K562 (cell line): ENCODE results near the gene POMC. TPM values are rescaled to one million over a fixed set of nuclear protein-coding genes. Genes with fewer than 3 reads are reported as not detected.

Source experiments
- ATAC-seq: fragments of 200-7000 bp; cut with Tn5 transposase; 3 replicates; pipeline ENCODE4 v1.9.1; 2020; ENCODE audit warnings: moderate library complexity
- BruUV-seq: library from RNA; stranded (reverse); fragments of 400-500 nt; replicated peaks from 2 replicates; lab custom pipeline; 2021; lab: Mats Ljungman, UMichigan
- CTCF ChIA-PET: fragments of 300-600 bp; formaldehyde crosslinking; extraction: SDS; loops from one replicate; lab custom pipeline; 2021; ENCODE audit warnings: low intra/inter-chr PET ratio; lab: Yijun Ruan, JAX
- POLR2A ChIA-PET: fragments of 300-600, 350-650 bp; sonication (Branson Sonifier 250); formaldehyde crosslinking; extraction: SDS; loops from one replicate; lab custom pipeline; 2021; ENCODE audit warnings: antibody characterized with exemption, inconsistent platforms; lab: Yijun Ruan, JAX
- DNase-seq, 4 experiments: peaks; one replicate each; pipeline versions ENCODE4 v3.0.0 to v3.0.0-alpha.2; 2011 to 2018; ENCODE audit warnings: low spot score in 3 of 4, mixed read lengths in 3 of 4; ENCODE audit errors: extremely low read depth in 1 of 4
- FAIRE-seq: peaks from 2 replicates; lab custom pipeline; 2011; peaks lifted over from hg19 to GRCh38; lab: Jason Lieb, UNC
- H2AFZ ChIP-seq: 2 replicates; pipeline ENCODE4 v1.6.0; 2011; ENCODE audit warnings: low read depth, low read length, control low read depth, inconsistent platforms
- H3K27ac ChIP-seq: fragments of 200-600 bp; 3 replicates; pipeline ENCODE4 v1.8.0; 2011; ENCODE audit warnings: low read depth, mild to moderate bottlenecking, control low read depth, inconsistent platforms, low read length, moderate library complexity, mixed read lengths; ENCODE audit errors: extremely low read depth
- H3K27me3 ChIP-seq, 2 experiments: fragments of 300-600 bp in 1 of 2; 2 replicates in 1 of 2; 3 replicates in 1 of 2; pipeline versions ENCODE4 v1.6.0 to v1.8.0; 2011; ENCODE audit warnings: inconsistent platforms in 2 of 2, low read length in 2 of 2, mild to moderate bottlenecking in 1 of 2, mixed read lengths in 1 of 2, moderate library complexity in 1 of 2; ENCODE audit not compliant: control insufficient read depth in 2 of 2, insufficient read depth in 2 of 2
- H3K36me3 ChIP-seq: fragments of 300-600 bp; 3 replicates; pipeline ENCODE4 v1.8.0; 2011; ENCODE audit warnings: mild to moderate bottlenecking, low read length, inconsistent platforms; ENCODE audit not compliant: control insufficient read depth, insufficient read depth
- H3K4me1 ChIP-seq, 2 experiments: fragments of 200-600 bp in 1 of 2; replicated peaks in 1 of 2; 2 replicates in 1 of 2; 3 replicates in 1 of 2; pipeline versions ENCODE4 v1.5.1 to v1.8.0; 2011; ENCODE audit warnings: inconsistent platforms in 2 of 2, low read length in 2 of 2, mild to moderate bottlenecking in 1 of 2, mixed read lengths in 1 of 2, moderate library complexity in 1 of 2; ENCODE audit not compliant: control insufficient read depth in 2 of 2, insufficient read depth in 2 of 2
- H3K4me2 ChIP-seq: 2 replicates; pipeline ENCODE4 v1.6.1; 2011; ENCODE audit warnings: low read length, control low read depth, inconsistent platforms, mixed read lengths; ENCODE audit not compliant: insufficient read depth
- H3K4me3 ChIP-seq: fragments of 200-600 bp; sonication (generic), shearing (Covaris generic); 2 replicates; pipeline ENCODE4 v1.5.1; 2016; ENCODE audit warnings: control low read depth, inconsistent platforms
- H3K79me2 ChIP-seq: fragments of 200-600 bp; 3 replicates; pipeline ENCODE4 v1.8.0; 2011; ENCODE audit warnings: low read length, inconsistent platforms; ENCODE audit not compliant: control insufficient read depth, insufficient read depth
- H3K9ac ChIP-seq, 2 experiments: 2 replicates each; pipeline versions ENCODE4 v1.6.0 to v1.6.1; 2011; ENCODE audit warnings: low read depth in 2 of 2, low read length in 2 of 2, control low read depth in 1 of 2, inconsistent platforms in 1 of 2, mild to moderate bottlenecking in 1 of 2, mixed read lengths in 1 of 2; ENCODE audit not compliant: insufficient read depth in 1 of 2
- H3K9me1 ChIP-seq: one replicate; pipeline ENCODE4 v1.6.0; 2011; ENCODE audit warnings: inconsistent platforms, mild to moderate bottlenecking, low read length, moderate library complexity; ENCODE audit not compliant: control insufficient read depth, insufficient read depth
- H3K9me3 ChIP-seq: replicated peaks from 2 replicates; pipeline ENCODE4 v1.5.1; 2011; ENCODE audit warnings: low read depth, low read length, inconsistent platforms; ENCODE audit not compliant: control insufficient read depth, insufficient read depth
- H4K20me1 ChIP-seq: replicated peaks from 2 replicates; pipeline ENCODE4 v1.6.1; 2011; ENCODE audit warnings: low read length, inconsistent platforms, mixed read lengths; ENCODE audit not compliant: control insufficient read depth, insufficient read depth
- CBX5 ChIP-seq: IDR thresholded peaks from 2 replicates; pipeline ENCODE4 v1.6.1; 2014; ENCODE audit warnings: low read depth, borderline replicate concordance
- DACH1 ChIP-seq: fragments of 450-650 bp; IDR thresholded peaks from 2 replicates; pipeline ENCODE4 v1.6.1; 2018; ENCODE audit not compliant: partially characterized antibody
- E2F6 ChIP-seq, 2 experiments: IDR thresholded peaks; 2 replicates each; pipeline ENCODE4 v1.6.1; 2011; ENCODE audit warnings: borderline replicate concordance in 1 of 2, control low read depth in 1 of 2, low read depth in 1 of 2, low read length in 1 of 2, mild to moderate bottlenecking in 1 of 2, mixed read lengths in 1 of 2, moderate library complexity in 1 of 2; ENCODE audit not compliant: insufficient read depth in 1 of 2, insufficient read length in 1 of 2, poor library complexity in 1 of 2, severe bottlenecking in 1 of 2; ENCODE audit errors: extremely low read depth in 1 of 2
- GTF2F1 ChIP-seq: IDR thresholded peaks from 2 replicates; pipeline ENCODE4 v1.6.1; 2011; ENCODE audit warnings: low read depth, low read length, improper control_type of control experiment
- MLLT1 ChIP-seq, 2 experiments: fragments of 450-650 bp; IDR thresholded peaks; 2 replicates each; pipeline ENCODE4 v1.6.1; 2016
- ZNF398 ChIP-seq: fragments of 250-450 bp; sonication (Bioruptor Pico); IDR thresholded peaks from 2 replicates; pipeline ENCODE4 v1.8.0; 2021; ENCODE audit warnings: moderate library complexity, mild to moderate bottlenecking, inconsistent platforms
- WGBS: fragments of 100-300 bp; shearing (Covaris generic); methylation state at CpG from one replicate; pipeline ENCODE4 v1.1.6; 2016; ENCODE audit warnings: low coverage, mixed read lengths; ENCODE audit not compliant: insufficient coverage; ENCODE audit errors: missing lambda C conversion rate; 5-methylcytosine and 5-hydroxymethylcytosine counted together
- in situ Hi-C: fragments of 300-500 bp; cut with MboI; formaldehyde crosslinking; loops from 4 replicates; pipeline ENCODE4 v1.15.0; 2018; ENCODE audit warnings: inconsistent platforms, mixed read lengths
- intact Hi-C: fragments of 100-400 bp; cut with micrococcal nuclease; formaldehyde crosslinking; loops from 2 replicates; pipeline ENCODE4 v1.14.2; 2022
- polyA plus RNA-seq, 8 experiments: library from polyadenylated mRNA; depleted of rRNA in 4 of 8; stranded (reverse) in 5 of 8; unstranded in 3 of 8; fragments of >200 nt; fragmentation: Nextera tagmentation in 2 of 8; fragmentation: Illumina TruSeq in 1 of 8; extraction: Ambion mirVana in 2 of 8; extraction: Trizol in 1 of 8; gene quantifications; 2 replicates each; pipeline versions ENCODE4 v1.2.1 to v1.2.3, GENCODE V29; 2011 to 2014; ENCODE audit warnings: inconsistent platforms in 1 of 8, missing spikeins in 1 of 8
- total RNA-seq, 7 experiments: library from RNA; depleted of rRNA in 6 of 7; stranded (reverse); fragments of >200 nt in 6 of 7; fragmentation: Illumina TruSeq in 2 of 7; extraction: Trizol in 2 of 7; gene quantifications; 2 replicates each; pipeline versions ENCODE4 v1.2.1 to v1.2.3, GENCODE V29; 2011 to 2021; ENCODE audit warnings: low replicate concordance in 1 of 7

Gene POMC
- total and polyA plus RNA-seq, 9 of the 15 experiments (the other 6 are each of a cell fraction or from before 2014, with no cell fraction given) = not detected

DNA sequence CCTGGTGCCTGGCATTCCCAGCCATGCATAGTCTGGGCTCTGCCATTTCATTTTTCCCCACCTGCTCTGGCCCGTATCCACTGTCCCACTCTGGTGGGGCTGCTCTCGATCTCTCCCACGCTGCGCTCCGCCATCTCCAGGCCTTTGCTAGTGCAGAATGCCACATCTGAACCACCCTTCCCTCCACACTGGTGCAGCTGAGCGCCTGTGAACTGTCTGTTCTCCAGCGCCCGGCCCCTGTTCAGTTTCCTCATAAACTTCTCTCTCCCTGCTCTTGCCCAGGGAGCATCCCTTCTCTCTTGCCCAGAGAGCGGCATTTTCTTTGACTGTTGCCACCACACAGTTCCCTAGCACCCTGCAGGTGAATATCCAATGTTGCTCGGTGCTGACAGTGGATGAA lies 21.5 kb downstream of the POMC start:
- CTCF ChIA-PET = no interaction called here
- no peak for FAIRE-seq

GRCh38 chr2:25145803-25146202 lies 22.6 kb downstream of the POMC start:
- TF ChIP-seq DACH1 (no peak), E2F6 (IDR thresholded peaks at IDR 0.05; ENCODE audit: borderline replicate concordance in 1 of 2, extremely low read depth in 1 of 2, insufficient read depth in 1 of 2, insufficient read length in 1 of 2, low read depth in 1 of 2, low read length in 1 of 2, poor library complexity in 1 of 2, severe bottlenecking in 1 of 2) (no peak), GTF2F1 (no peak), ZNF398 (no peak), MLLT1 (IDR thresholded peaks at IDR 0.05) (no peak)
- Histone ChIP-seq H3K36me3 (no peaks in the 10 kb centered on the region), H3K9ac (no peak overlapping the region), H3K4me2 (no peak overlapping the region), H3K27ac (no peak overlapping the region), H3K27me3 (peaks cover 41 to 81% of the 10 kb centered on the region in 2 experiments), H2AFZ (no peak overlapping the region), H3K9me3 (no peaks in the 10 kb centered on the region), H3K9me1 (no peaks in the 10 kb centered on the region), H4K20me1 (peaks cover 9% of the 10 kb centered on the region; the same call in 1 of the 2 replicates), H3K79me2 (no peaks in the 10 kb centered on the region), H3K4me3 (no peak overlapping the region), H3K4me1 (no peaks in the 10 kb centered on the region)
- WGBS = 0% methylated on average over 5 of the region's 6 CpGs
- intact Hi-C loops = no loop called here
- ChIA-PET CTCF (no interaction called here), POLR2A (no interaction called here)
- DNase-seq (no peak), FAIRE-seq (no peak), ATAC-seq (no peak)
- in situ Hi-C loops = no loop called here
- no TSS peak for BruUV-seq

More for the DNA sequence above, 21.5 kb downstream of the POMC start:
- TF ChIP-seq CBX5 = no peak
- H4K20me1 ChIP-seq = peaks cover 9% of the 10 kb centered on the region; the same call in 1 of the 2 replicates
- no peak overlapping the region for H2AFZ ChIP-seq
- H3K9ac ChIP-seq = peak overlapping the region in 1 of 2 experiments; percentile 28; a peak in 1 of 4 replicates
- POLR2A ChIA-PET = interaction anchor here (0.7 kb wide), 1 partner anchor 1855 kb away, joined by 3 read pairs; no protein-coding TSS in a partner anchor
- no peaks in the 10 kb centered on the region for H3K36me3 ChIP-seq
- ATAC-seq (no peak), DNase-seq (no peak)
- WGBS = 0% methylated on average over 10 of the region's 10 CpGs
- no TSS peak for BruUV-seq
- H3K4me1 ChIP-seq = no peaks in the 10 kb centered on the region; a peak in 1 of 5 replicates
- H3K4me2 ChIP-seq = no peak overlapping the region
- no peak overlapping the region for H3K4me3 ChIP-seq
- H3K27me3 ChIP-seq = peaks cover 36 to 81% of the 10 kb centered on the region in 2 experiments
- no peak overlapping the region for H3K27ac ChIP-seq
- in situ Hi-C loops (no loop called here), intact Hi-C loops (no loop called here)
- no peaks in the 10 kb centered on the region for H3K9me3 ChIP-seq
- no peaks in the 10 kb centered on the region for H3K79me2 ChIP-seq
- no peaks in the 10 kb centered on the region for H3K9me1 ChIP-seq
